ENCODE data around the gene VSIG4. TPM values are rescaled to one million over a fixed set of nuclear protein-coding genes. Genes with fewer than 3 reads are reported as not detected.

VSIG4 gene
- not detected in 2 replicates for polyA plus RNA-seq (2012; rRNA removed)
- polyA plus RNA-seq (2012; cell fraction: cytosol; rRNA removed): not detected in 2 replicates
- not detected in 2 replicates for polyA plus RNA-seq (2012; cell fraction: nucleus; rRNA removed)

- Histone ChIP-seq H3K27ac (ENCODE audit: low read depth in 2 of 2, low read length in 1 of 2) (no peak within 1 kb of the TSS), H3K27me3 (ENCODE audit: insufficient read depth) (no peaks in the 10 kb centered on the region), H3K9me2 (no peaks in the 10 kb centered on the region), H3K79me2 (ENCODE audit: insufficient read depth) (no peaks in the 10 kb centered on the region), H4K20me1 (ENCODE audit: insufficient read depth) (no peaks in the 10 kb centered on the region), H3K9me3 (no peaks in the 10 kb centered on the region), H3K4me2 (no peak within 1 kb of the TSS), H2AFZ (ENCODE audit: low read depth) (no peak within 1 kb of the TSS), H3K4me3 (ENCODE audit: low read depth in 2 of 2, low read length in 1 of 2) (no peak within 1 kb of the TSS), H3K4me1 (ENCODE audit: control insufficient read depth in 1 of 2, insufficient read depth in 2 of 2, low read depth in 1 of 2, low read length in 1 of 2) (no peaks in the 10 kb centered on the region), H3K36me3 (replicated peaks in 1 of 2; ENCODE audit: control insufficient read depth in 1 of 2, insufficient read depth in 2 of 2, low read length in 1 of 2) (no peaks in the 10 kb centered on the region), H3F3A (replicated peaks; ENCODE audit: insufficient read depth) (no peaks in the 10 kb centered on the region), H3K9ac (no peak within 1 kb of the TSS)
- CTCF ChIA-PET: no interaction called here
- WGBS (ENCODE audit: low lambda C conversion rate): 5% methylated on average over 2 of the region's 2 CpGs
- POLR2A ChIA-PET: interaction anchor here (0.6 kb wide), 1 partner anchor 544 kb away, joined by 3 read pairs; no protein-coding TSS in a partner anchor
- DNase-seq: no peak
- no peak for TF ChIP-seq RXRA (IDR thresholded peaks at IDR 0.05; ENCODE audit: borderline replicate concordance, low read depth)
- no peak for TF ChIP-seq FOXJ3 (CRISPR knock-in tag; IDR thresholded peaks at IDR 0.05)
- no peak for TF ChIP-seq IRF3 (IDR thresholded peaks at IDR 0.05; ENCODE audit: low read depth, low read length)
- TF ChIP-seq TEAD4 (IDR thresholded peaks at IDR 0.05; ENCODE audit: borderline replicate concordance, insufficient read depth): no peak
- no peak for TF ChIP-seq RFX5 (IDR thresholded peaks at IDR 0.05; ENCODE audit: low read length)
- no peak for TF ChIP-seq NFIC (IDR thresholded peaks at IDR 0.05; ENCODE audit: borderline replicate concordance)
- TF ChIP-seq ZBTB33 (IDR thresholded peaks at IDR 0.05; ENCODE audit: borderline replicate concordance, low read depth): no peak
- no peak for TF ChIP-seq MAX (IDR thresholded peaks at IDR 0.05; ENCODE audit: low read depth)
- TF ChIP-seq JUND (IDR thresholded peaks at IDR 0.05): no peak
- no peak for TF ChIP-seq REST (IDR thresholded peaks at IDR 0.05; ENCODE audit: low read depth, low read length)
- TF ChIP-seq MXI1 (IDR thresholded peaks at IDR 0.05; ENCODE audit: low read depth, low read length): no peak
- TF ChIP-seq USF1 (IDR thresholded peaks at IDR 0.05; ENCODE audit: borderline replicate concordance, low read depth): no peak
Measured at GRCh38 chrX:66039944-66040343, at the start of gene VSIG4. VSIG4 (minus strand) TSS chrX:66040080; CDS start chrX:66039998, 82 bp downstream.

All from SK-N-SH (cell line).